Renal cortical epithelial cell (primary cell): ENCODE results near the gene THSD7A. TPM values are rescaled to one million over a fixed set of nuclear protein-coding genes. Genes with fewer than 3 reads are reported as not detected.
A peak's percentile ranks its signal among the peaks of the same experiment; 100 is the strongest.

Experiments used
- DNase-seq: peaks from one replicate; pipeline ENCODE4 v3.0.0-alpha.2; 2011; ENCODE audit warnings: low read depth
- total RNA-seq: library from RNA; depleted of rRNA; stranded (reverse); fragments of >200 nt; gene quantifications from 2 replicates; pipeline ENCODE4 v1.2.3, GENCODE V29; 2014

THSD7A gene
- total RNA-seq, 1 donor from 2014 or later = 2.5 TPM

GRCh38 chr7:11331128-11332102 is 500.6 kb downstream of the THSD7A start:
- DNase-seq = no peak

- DNase-seq = no peak
Observed at GRCh38 chr7:11330717-11331116, 501.3 kb downstream of the THSD7A start.

- no peak for DNase-seq
Observed at GRCh38 chr7:11330208-11330607, 501.8 kb downstream of the THSD7A start.

- no peak for DNase-seq
Observed at GRCh38 chr7:11329626-11330025, 502.4 kb downstream of the THSD7A start.

- DNase-seq = peak; percentile 34
Observed at GRCh38 chr7:11328309-11328708, 503.7 kb downstream of the THSD7A start.

GRCh38 chr7:11327633-11328032 is 504.4 kb downstream of the THSD7A start:
- DNase-seq = no peak
